Keratinocyte (primary cell): ENCODE results near the gene OIT3.

Experiments
- CTCF ChIP-seq, 3 experiments: IDR thresholded peaks in 1 of 3; conservative IDR thresholded peaks in 1 of 3; optimal IDR thresholded peaks in 1 of 3; 2 replicates in 2 of 3; 3 replicates in 1 of 3; pipeline versions ENCODE3 to v1.5.1; 2011; ENCODE audit warnings: low read length in 3 of 3, mild to moderate bottlenecking in 3 of 3, moderate library complexity in 2 of 3, control low read depth in 1 of 3, inconsistent platforms in 1 of 3; ENCODE audit not compliant: insufficient read depth in 2 of 3; ENCODE audit errors: extremely low read depth in 1 of 3
- EZH2 ChIP-seq: IDR thresholded peaks from one replicate; pipeline ENCODE4 v1.6.1; 2012; ENCODE audit warnings: inconsistent platforms, mild to moderate bottlenecking, low read length, moderate library complexity

GRCh38 chr10:72976886-72977285 lies 83.3 kb downstream of the OIT3 start:
- no peak for TF ChIP-seq CTCF (optimal IDR thresholded peaks at IDR 0.05 in 1 of 3, IDR thresholded peaks at IDR 0.05 in 1 of 3, conservative IDR thresholded peaks at IDR 0.05 in 1 of 3; ENCODE audit: extremely low read depth in 1 of 3, insufficient read depth in 2 of 3, low read length in 3 of 3)
- TF ChIP-seq EZH2, result no peak
